ENCODE results near the gene DCAF12. TPM values are rescaled to one million over a fixed set of nuclear protein-coding genes. Genes with fewer than 3 reads are reported as not detected.

The DCAF12 gene
- polyA plus RNA-seq, 1 donor, result 45.1 TPM

DNA sequence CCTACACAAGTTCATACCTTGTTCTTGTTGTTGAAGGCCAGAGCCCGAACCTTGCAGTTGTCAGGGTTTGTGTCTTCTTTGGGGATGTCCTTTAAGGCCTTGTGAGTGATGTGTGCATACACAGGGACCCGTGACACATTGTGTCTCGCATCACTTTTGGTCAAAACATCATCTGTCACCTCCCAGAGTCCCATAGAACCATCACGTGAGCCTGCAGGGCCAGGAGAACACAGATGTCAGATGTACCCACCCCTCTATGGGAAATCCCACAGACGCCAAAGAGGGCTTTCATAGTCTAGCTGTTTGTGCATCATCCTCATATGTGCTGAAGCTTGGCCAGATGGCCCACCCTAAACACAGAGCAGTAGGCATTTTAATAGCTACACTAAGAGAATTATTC lies 28.2 kb downstream of the DCAF12 start:
- DNase-seq, result no peak
- peaks cover 73% of the 10 kb centered on the region for H3K36me3 ChIP-seq (ENCODE audit: control insufficient read depth, insufficient read depth, low read length)
- no peaks in the 10 kb centered on the region for H3K27me3 ChIP-seq (ENCODE audit: control insufficient read depth, insufficient read depth, low read length)
- H3K27ac ChIP-seq (ENCODE audit: low read length), result no peak overlapping the region
- H3K4me1 ChIP-seq (ENCODE audit: control insufficient read depth, insufficient read depth, low read length), result no peaks in the 10 kb centered on the region
- no peak overlapping the region for H3K4me3 ChIP-seq (ENCODE audit: low read length)
- no CpG with 5 or more reads among the region's 5 CpGs for WGBS (ENCODE audit: insufficient coverage, low lambda C conversion rate)
- no peaks in the 10 kb centered on the region for H3K9me3 ChIP-seq (ENCODE audit: control insufficient read depth, low read depth, low read length)

DNA sequence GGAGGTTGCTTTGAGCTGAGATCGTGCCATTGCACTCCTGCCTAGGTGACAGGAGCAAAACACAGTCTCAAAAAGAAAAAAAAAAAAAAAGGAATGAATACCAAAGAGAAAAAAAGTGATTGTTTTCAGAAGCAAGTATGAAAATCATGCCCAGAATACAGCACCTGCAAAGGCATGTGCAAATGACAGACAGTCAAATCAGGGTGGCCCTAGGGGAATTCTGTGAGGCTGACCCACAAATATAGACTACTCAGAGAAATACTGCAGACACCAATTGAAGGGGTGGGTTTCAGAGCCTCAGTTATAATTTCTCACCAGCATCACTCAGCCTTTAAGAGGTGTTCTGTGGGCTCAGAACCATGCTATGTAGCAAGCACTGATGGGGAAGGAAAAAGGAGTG lies 28.6 kb downstream of the DCAF12 start:
- DNase-seq, result no peak
- Histone ChIP-seq H3K27me3 (ENCODE audit: control insufficient read depth, insufficient read depth, low read length) (no peaks in the 10 kb centered on the region), H3K4me3 (ENCODE audit: low read length) (no peak overlapping the region), H3K36me3 (ENCODE audit: control insufficient read depth, insufficient read depth, low read length) (peaks cover 73% of the 10 kb centered on the region), H3K4me1 (ENCODE audit: control insufficient read depth, insufficient read depth, low read length) (no peaks in the 10 kb centered on the region), H3K9me3 (ENCODE audit: control insufficient read depth, low read depth, low read length) (no peaks in the 10 kb centered on the region), H3K27ac (ENCODE audit: low read length) (no peak overlapping the region)
- 100% methylated on average over 1 of the region's 1 CpG for WGBS (ENCODE audit: insufficient coverage, low lambda C conversion rate)

DNA sequence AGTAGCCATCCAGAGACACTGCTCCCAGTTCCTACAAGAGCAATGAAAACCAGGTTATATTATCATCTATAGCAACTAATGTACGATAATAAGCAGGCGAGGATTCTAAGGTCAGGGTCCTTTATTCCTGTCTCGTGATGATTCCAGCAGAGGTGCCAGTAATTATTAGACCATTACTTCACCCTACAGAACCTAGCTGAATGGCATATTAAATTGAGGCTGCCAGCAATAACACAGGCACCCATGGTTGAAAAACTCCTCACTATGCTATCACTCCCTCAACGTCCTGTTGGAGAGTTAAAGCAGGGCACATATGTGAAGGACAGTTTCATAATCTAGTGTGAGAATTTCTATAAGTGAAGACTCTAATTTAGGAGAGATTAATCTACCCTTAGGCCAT lies 29.7 kb downstream of the DCAF12 start:
- H3K9me3 ChIP-seq (ENCODE audit: control insufficient read depth, low read depth, low read length), result no peaks in the 10 kb centered on the region
- WGBS (ENCODE audit: insufficient coverage, low lambda C conversion rate), result no CpG with 5 or more reads among the region's 4 CpGs
- no peak for DNase-seq
- no peaks in the 10 kb centered on the region for H3K27me3 ChIP-seq (ENCODE audit: control insufficient read depth, insufficient read depth, low read length)
- H3K4me3 ChIP-seq (ENCODE audit: low read length), result no peak overlapping the region
- H3K4me1 ChIP-seq (ENCODE audit: control insufficient read depth, insufficient read depth, low read length), result no peaks in the 10 kb centered on the region
- no peak overlapping the region for H3K27ac ChIP-seq (ENCODE audit: low read length)
- peaks cover 73% of the 10 kb centered on the region for H3K36me3 ChIP-seq (ENCODE audit: control insufficient read depth, insufficient read depth, low read length)

DNA sequence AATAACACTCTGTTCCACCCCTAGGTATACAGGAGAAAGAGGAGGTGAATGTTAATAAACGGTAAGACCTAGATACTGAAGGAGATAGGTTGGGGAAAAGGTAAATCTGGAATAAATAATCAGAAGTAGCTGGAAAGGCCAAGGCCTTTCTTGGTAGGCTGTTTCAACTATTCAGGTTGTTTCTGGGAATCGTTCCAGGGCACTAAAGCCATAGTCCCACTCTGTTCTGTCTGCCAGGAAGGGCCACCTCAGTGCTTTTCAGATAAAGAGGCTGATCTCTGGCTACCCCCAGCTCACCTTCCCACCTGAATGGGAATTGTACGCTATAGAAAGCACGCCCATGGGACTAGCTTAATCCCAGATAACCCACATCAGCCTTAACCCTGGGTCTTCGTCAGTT lies 32.9 kb downstream of the DCAF12 start:
- no peaks in the 10 kb centered on the region for H3K4me1 ChIP-seq (ENCODE audit: control insufficient read depth, insufficient read depth, low read length)
- DNase-seq, result no peak
- H3K36me3 ChIP-seq (ENCODE audit: control insufficient read depth, insufficient read depth, low read length), result peaks cover 73% of the 10 kb centered on the region
- no peaks in the 10 kb centered on the region for H3K27me3 ChIP-seq (ENCODE audit: control insufficient read depth, insufficient read depth, low read length)
- no peak overlapping the region for H3K4me3 ChIP-seq (ENCODE audit: low read length)
- H3K27ac ChIP-seq (ENCODE audit: low read length), result no peak overlapping the region
- H3K9me3 ChIP-seq (ENCODE audit: control insufficient read depth, low read depth, low read length), result no peaks in the 10 kb centered on the region
- WGBS (ENCODE audit: insufficient coverage, low lambda C conversion rate), result 92% methylated on average over 2 of the region's 5 CpGs

DNA sequence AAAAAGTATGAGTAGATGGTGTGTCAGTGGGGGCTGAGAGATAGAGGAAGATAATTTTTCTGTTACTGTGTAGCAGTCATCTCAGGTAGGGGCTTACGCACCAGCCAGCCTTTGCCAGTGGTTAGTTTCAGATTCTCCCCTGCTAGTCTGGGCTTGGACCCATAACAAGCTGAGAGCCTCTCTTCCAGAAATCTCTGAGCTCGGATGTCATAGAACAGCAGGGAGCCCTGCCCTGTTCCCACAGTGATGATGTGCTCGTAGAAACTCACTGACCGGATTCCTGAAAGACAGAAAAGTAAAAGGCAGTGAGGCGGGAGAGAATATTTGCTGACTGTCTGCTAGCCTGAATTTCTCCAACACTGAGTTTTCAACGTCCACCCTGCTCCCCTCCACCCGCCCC lies 37.2 kb downstream of the DCAF12 start:
- no peaks in the 10 kb centered on the region for H3K27me3 ChIP-seq (ENCODE audit: control insufficient read depth, insufficient read depth, low read length)
- H3K27ac ChIP-seq (ENCODE audit: low read length), result no peak overlapping the region
- no CpG with 5 or more reads among the region's 7 CpGs for WGBS (ENCODE audit: insufficient coverage, low lambda C conversion rate)
- DNase-seq, result no peak
- no peak overlapping the region for H3K4me3 ChIP-seq (ENCODE audit: low read length)
- no peaks in the 10 kb centered on the region for H3K9me3 ChIP-seq (ENCODE audit: control insufficient read depth, low read depth, low read length)
- H3K36me3 ChIP-seq (ENCODE audit: control insufficient read depth, insufficient read depth, low read length), result peaks cover 68% of the 10 kb centered on the region
- no peaks in the 10 kb centered on the region for H3K4me1 ChIP-seq (ENCODE audit: control insufficient read depth, insufficient read depth, low read length)

DNA sequence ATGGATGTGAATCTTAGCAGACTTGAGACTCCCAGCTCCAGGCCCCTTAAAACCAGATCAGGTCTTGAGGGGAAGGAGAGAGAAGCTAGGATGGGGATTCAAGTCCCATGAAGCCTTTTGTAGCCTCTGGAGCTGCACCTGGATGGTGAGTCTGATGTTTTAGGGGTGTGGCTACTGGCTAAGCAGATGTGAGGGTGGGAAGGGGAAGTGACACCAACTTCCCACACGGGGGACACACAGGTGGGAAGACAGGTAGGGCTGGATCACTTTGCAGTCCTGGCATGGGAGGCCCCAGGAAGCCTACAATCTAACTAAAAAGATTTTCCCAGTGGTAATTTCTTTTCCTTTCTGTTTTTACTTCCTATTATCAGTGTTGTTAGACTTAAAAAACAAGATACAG lies 39.1 kb downstream of the DCAF12 start:
- WGBS (ENCODE audit: insufficient coverage, low lambda C conversion rate), result no CpG with 5 or more reads among the region's 1 CpG
- DNase-seq, result no peak
- Histone ChIP-seq H3K36me3 (ENCODE audit: control insufficient read depth, insufficient read depth, low read length) (peaks cover 53% of the 10 kb centered on the region), H3K27ac (ENCODE audit: low read length) (no peak overlapping the region), H3K9me3 (ENCODE audit: control insufficient read depth, low read depth, low read length) (no peaks in the 10 kb centered on the region), H3K4me1 (ENCODE audit: control insufficient read depth, insufficient read depth, low read length) (no peaks in the 10 kb centered on the region), H3K27me3 (ENCODE audit: control insufficient read depth, insufficient read depth, low read length) (no peaks in the 10 kb centered on the region), H3K4me3 (ENCODE audit: low read length) (no peak overlapping the region)

DNA sequence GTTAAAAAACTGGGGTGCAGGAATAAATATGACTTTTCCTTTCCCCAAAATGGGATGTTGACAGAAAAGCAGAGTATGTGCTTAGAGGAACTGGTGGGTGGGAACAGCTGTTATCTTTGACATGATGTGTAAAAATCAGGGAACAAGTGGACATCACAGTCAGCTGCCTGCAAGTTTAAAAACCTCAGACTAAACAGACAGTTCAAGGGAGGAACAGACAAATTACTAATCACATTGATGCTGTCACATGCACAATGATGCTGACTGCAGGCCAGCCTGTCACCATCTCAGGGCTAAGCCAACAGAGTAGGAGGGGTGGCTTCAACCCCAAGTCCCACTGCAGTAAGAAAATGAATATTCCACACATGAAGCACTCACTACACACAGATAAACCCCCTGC lies 39.6 kb downstream of the DCAF12 start:
- Histone ChIP-seq H3K4me1 (ENCODE audit: control insufficient read depth, insufficient read depth, low read length) (no peaks in the 10 kb centered on the region), H3K27me3 (ENCODE audit: control insufficient read depth, insufficient read depth, low read length) (no peaks in the 10 kb centered on the region), H3K9me3 (ENCODE audit: control insufficient read depth, low read depth, low read length) (no peaks in the 10 kb centered on the region), H3K36me3 (ENCODE audit: control insufficient read depth, insufficient read depth, low read length) (peaks cover 49% of the 10 kb centered on the region), H3K4me3 (ENCODE audit: low read length) (no peak overlapping the region), H3K27ac (ENCODE audit: low read length) (no peak overlapping the region)
- DNase-seq, result no peak

DNA sequence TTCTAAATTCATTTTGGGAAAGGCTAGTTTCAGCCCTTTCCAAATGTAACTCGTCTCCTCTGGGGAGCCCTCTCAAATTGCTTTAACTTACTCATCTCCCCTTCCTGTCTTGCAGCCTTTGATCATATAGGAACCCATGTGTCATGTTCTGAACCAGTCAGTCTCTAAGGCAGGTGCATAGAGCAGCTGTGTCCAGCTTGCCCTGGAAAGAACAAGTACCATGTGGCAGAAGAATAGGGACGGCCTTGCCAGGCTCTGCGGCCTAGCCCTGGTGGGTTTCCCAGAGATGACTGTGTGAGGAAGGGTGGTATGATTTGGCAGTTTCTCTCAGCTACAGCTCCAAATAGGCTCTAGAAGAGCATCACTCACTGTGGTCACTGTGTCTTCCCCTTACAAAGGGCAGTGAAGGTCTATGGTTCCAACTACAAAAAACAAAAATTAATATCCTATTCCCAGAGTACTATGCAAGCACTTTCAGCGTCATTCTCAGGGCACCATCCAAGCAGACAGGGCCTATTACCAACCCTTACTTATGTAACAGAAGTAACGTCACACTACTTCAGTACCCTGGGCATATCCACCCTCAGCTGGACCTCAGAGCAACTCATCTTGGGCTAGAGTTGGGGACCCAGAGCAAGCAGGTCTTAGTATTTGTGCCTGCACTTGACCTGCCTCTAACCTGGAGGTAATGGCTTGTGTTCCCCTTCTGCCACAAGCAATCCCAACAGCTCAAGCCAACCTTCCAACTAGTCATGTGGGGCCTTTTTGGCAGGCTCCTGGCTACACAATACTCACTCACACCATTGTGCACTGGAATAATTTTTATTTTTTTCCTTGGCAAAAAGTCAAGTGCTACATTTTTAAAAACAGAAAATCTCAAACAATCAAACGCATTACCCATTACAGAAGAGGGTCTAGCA lies 40.7 kb downstream of the DCAF12 start:
- no peak overlapping the region for H3K4me3 ChIP-seq (ENCODE audit: low read length)
- H3K27ac ChIP-seq (ENCODE audit: low read length), result no peak overlapping the region
- no peaks in the 10 kb centered on the region for H3K9me3 ChIP-seq (ENCODE audit: control insufficient read depth, low read depth, low read length)
- no peaks in the 10 kb centered on the region for H3K27me3 ChIP-seq (ENCODE audit: control insufficient read depth, insufficient read depth, low read length)
- H3K36me3 ChIP-seq (ENCODE audit: control insufficient read depth, insufficient read depth, low read length), result peaks cover 45% of the 10 kb centered on the region
- no peak for DNase-seq
- no peaks in the 10 kb centered on the region for H3K4me1 ChIP-seq (ENCODE audit: control insufficient read depth, insufficient read depth, low read length)
- 83% methylated on average over 1 of the region's 6 CpGs for WGBS (ENCODE audit: insufficient coverage, low lambda C conversion rate)

DNA sequence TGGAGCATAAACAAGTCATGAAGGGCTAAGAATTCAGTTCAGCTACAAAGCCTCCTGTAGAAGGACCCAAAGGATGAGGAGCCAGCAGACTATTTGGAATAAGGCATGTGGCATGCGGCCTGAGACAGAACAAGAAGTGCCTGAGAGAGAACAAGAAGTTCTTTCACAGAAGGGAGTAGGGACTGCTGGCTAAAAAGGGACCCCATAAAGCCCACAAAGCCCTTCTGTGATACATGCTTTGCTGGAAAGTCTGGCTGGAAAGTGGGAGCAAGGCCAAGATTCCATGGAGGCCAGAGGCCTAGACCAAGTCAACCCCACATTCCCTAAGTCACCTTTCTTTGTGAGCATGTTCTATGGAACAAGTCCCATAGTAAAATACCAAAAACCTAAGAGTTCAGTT lies 41.9 kb downstream of the DCAF12 start:
- Histone ChIP-seq H3K36me3 (ENCODE audit: control insufficient read depth, insufficient read depth, low read length) (peaks cover 37% of the 10 kb centered on the region), H3K9me3 (ENCODE audit: control insufficient read depth, low read depth, low read length) (no peaks in the 10 kb centered on the region), H3K4me1 (ENCODE audit: control insufficient read depth, insufficient read depth, low read length) (no peaks in the 10 kb centered on the region), H3K27me3 (ENCODE audit: control insufficient read depth, insufficient read depth, low read length) (no peaks in the 10 kb centered on the region), H3K27ac (ENCODE audit: low read length) (no peak overlapping the region), H3K4me3 (ENCODE audit: low read length) (no peak overlapping the region)
- WGBS (ENCODE audit: insufficient coverage, low lambda C conversion rate), result no CpG with 5 or more reads among the region's 1 CpG
- no peak for DNase-seq

DNA sequence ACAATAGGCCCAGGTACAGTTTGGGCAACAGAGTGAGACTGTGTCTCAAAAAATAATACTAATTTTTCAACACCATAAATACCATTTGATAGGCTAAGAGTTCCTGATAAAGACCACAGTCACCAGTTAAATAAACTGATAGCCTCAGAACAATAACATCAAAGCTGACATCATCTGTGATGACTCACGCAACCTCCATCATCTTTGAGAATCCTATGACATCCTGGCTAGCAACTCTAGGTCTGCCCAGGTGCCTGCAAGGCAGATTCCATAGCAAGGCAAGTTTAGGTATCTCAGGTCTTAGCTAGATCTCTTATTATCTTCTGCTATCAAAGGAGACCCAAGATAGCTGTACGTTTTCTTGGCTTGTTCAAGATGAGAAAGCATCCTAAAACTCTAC lies 47.3 kb downstream of the DCAF12 start:
- no CpG with 5 or more reads among the region's 2 CpGs for WGBS (ENCODE audit: insufficient coverage, low lambda C conversion rate)
- DNase-seq, result no peak

More for the DNA sequence above, 47.3 kb downstream of the DCAF12 start:
- H3K27me3 ChIP-seq (ENCODE audit: control insufficient read depth, insufficient read depth, low read length), result no peaks in the 10 kb centered on the region
- H3K36me3 ChIP-seq (ENCODE audit: control insufficient read depth, insufficient read depth, low read length), result no peaks in the 10 kb centered on the region
- no peaks in the 10 kb centered on the region for H3K4me1 ChIP-seq (ENCODE audit: control insufficient read depth, insufficient read depth, low read length)
- H3K4me3 ChIP-seq (ENCODE audit: low read length), result no peak overlapping the region
- H3K27ac ChIP-seq (ENCODE audit: low read length), result no peak overlapping the region
- no peaks in the 10 kb centered on the region for H3K9me3 ChIP-seq (ENCODE audit: control insufficient read depth, low read depth, low read length)
